Liver (tissue), 9 donors: ENCODE results near the gene COL5A1. TPM values are rescaled to one million over a fixed set of nuclear protein-coding genes. Genes with fewer than 3 reads are reported as not detected.

Experiments used
- DNase-seq: peaks from one replicate; pipeline ENCODE4 v3.0.0-alpha.2; 2017; ENCODE audit warnings: low spot score
- H3K27ac ChIP-seq, 2 donors: one replicate each; pipeline ENCODE4 v1.7.0; 2013; ENCODE audit warnings: inconsistent platforms in 2 of 2, low read length in 2 of 2, control low read depth in 1 of 2, low read depth in 1 of 2, mild to moderate bottlenecking in 1 of 2
- H3K27me3 ChIP-seq, 4 donors: one replicate each; pipeline versions ENCODE4 v1.6.1 to v1.7.0; 2013; ENCODE audit warnings: low read length in 3 of 4, inconsistent platforms in 1 of 4, mild to moderate bottlenecking in 1 of 4, moderate library complexity in 1 of 4; ENCODE audit not compliant: control insufficient read depth in 4 of 4, insufficient read depth in 4 of 4
- H3K36me3 ChIP-seq, 4 donors: one replicate each; pipeline versions ENCODE4 v1.6.1 to v1.7.0; 2013; ENCODE audit warnings: low read length in 3 of 4, mild to moderate bottlenecking in 3 of 4, low read depth in 1 of 4, moderate library complexity in 1 of 4; ENCODE audit not compliant: control insufficient read depth in 4 of 4, insufficient read depth in 3 of 4
- H3K4me1 ChIP-seq, 4 donors: one replicate each; pipeline versions ENCODE4 v1.6.1 to v1.7.0; 2013; ENCODE audit warnings: low read length in 3 of 4, mild to moderate bottlenecking in 3 of 4, moderate library complexity in 1 of 4; ENCODE audit not compliant: control insufficient read depth in 4 of 4, insufficient read depth in 4 of 4
- H3K4me3 ChIP-seq, 3 donors: one replicate each; pipeline versions ENCODE4 v1.6.1 to v1.7.0; 2013; ENCODE audit warnings: low read length in 3 of 3, control low read depth in 1 of 3, low read depth in 1 of 3, mild to moderate bottlenecking in 1 of 3
- H3K9ac ChIP-seq, 2 donors: one replicate each; pipeline ENCODE4 v1.7.0; 2013; ENCODE audit warnings: low read length in 2 of 2, mild to moderate bottlenecking in 2 of 2, moderate library complexity in 2 of 2, control low read depth in 1 of 2, low read depth in 1 of 2
- H3K9me3 ChIP-seq, 4 donors: one replicate each; pipeline versions ENCODE4 v1.6.1 to v1.7.0; 2013; ENCODE audit warnings: low read length in 3 of 4; ENCODE audit not compliant: control insufficient read depth in 4 of 4
- EGR1 ChIP-seq, 2 donors: IDR thresholded peaks; 2 replicates each; pipeline ENCODE4 v1.6.1; 2016 to 2018; ENCODE audit warnings: antibody characterized with exemption in 2 of 2, low read depth in 2 of 2
- FOXA1 ChIP-seq: IDR thresholded peaks from 2 replicates; pipeline ENCODE4 v1.6.1; 2016; ENCODE audit warnings: antibody characterized with exemption
- FOXA2 ChIP-seq: IDR thresholded peaks from 2 replicates; pipeline ENCODE4 v1.6.1; 2016; ENCODE audit warnings: antibody characterized with exemption
- GABPA ChIP-seq, 2 donors: IDR thresholded peaks in 1 of 2; conservative IDR thresholded peaks in 1 of 2; 2 replicates each; pipeline ENCODE4 v1.6.1; 2016; ENCODE audit warnings: antibody characterized with exemption in 2 of 2, mild to moderate bottlenecking in 1 of 2, moderate library complexity in 1 of 2
- HNF4A ChIP-seq, 2 donors: conservative IDR thresholded peaks; 2 replicates each; pipeline ENCODE4 v1.6.1; 2016; ENCODE audit warnings: antibody characterized with exemption in 2 of 2, mild to moderate bottlenecking in 2 of 2
- HNF4G ChIP-seq: IDR thresholded peaks from 2 replicates; pipeline ENCODE4 v1.6.1; 2016; ENCODE audit warnings: antibody characterized with exemption
- JUND ChIP-seq, 2 donors: IDR thresholded peaks; 2 replicates each; pipeline ENCODE4 v1.6.1; 2016; ENCODE audit warnings: antibody characterized with exemption in 2 of 2
- NR2F2 ChIP-seq: IDR thresholded peaks from 2 replicates; pipeline ENCODE4 v1.6.1; 2016; ENCODE audit warnings: antibody characterized with exemption
- RAD21 ChIP-seq, 2 donors: IDR thresholded peaks; 2 replicates each; pipeline ENCODE4 v1.6.1; 2016; ENCODE audit warnings: antibody characterized with exemption in 2 of 2, mild to moderate bottlenecking in 2 of 2
- RXRA ChIP-seq, 2 donors: IDR thresholded peaks; 2 replicates each; pipeline ENCODE4 v1.6.1; 2017 to 2018; ENCODE audit warnings: antibody characterized with exemption in 2 of 2, mild to moderate bottlenecking in 1 of 2
- TAF1 ChIP-seq: conservative IDR thresholded peaks from 2 replicates; pipeline ENCODE4 v1.6.1; 2016; ENCODE audit warnings: antibody characterized with exemption, mild to moderate bottlenecking
- YY1 ChIP-seq: IDR thresholded peaks from 2 replicates; pipeline ENCODE4 v1.6.1; 2016; ENCODE audit warnings: antibody characterized with exemption, mild to moderate bottlenecking
- WGBS: extraction: QIAGEN DNeasy Blood & Tissue Kit; methylation state at CpG from one replicate; pipeline ENCODE4 v1.1.7; 2013; 5-methylcytosine and 5-hydroxymethylcytosine counted together
- polyA plus RNA-seq, 2 donors: library from polyadenylated mRNA; stranded (reverse) in 1 of 2; unstranded in 1 of 2; fragments of 200-250 nt in 1 of 2; fragments of >200 nt in 1 of 2; fragmentation: Nextera tagmentation in 1 of 2; extraction: Ambion mirVana in 1 of 2; gene quantifications; one replicate each; pipeline versions ENCODE4 v1.2.1 to v1.2.3, GENCODE V29; 2013 to 2015
- total RNA-seq, 2 donors: library from RNA; depleted of rRNA; stranded (reverse); fragments of >200 nt; gene quantifications; one replicate each; pipeline ENCODE4 v1.2.3, GENCODE V29; 2014
- TF ChIP-seq, protein P1 (sequence below): IDR thresholded peaks from 2 replicates; pipeline ENCODE4 v1.6.1; 2016; ENCODE audit warnings: antibody characterized with exemption
- TF ChIP-seq, protein P2 (sequence below): IDR thresholded peaks from 2 replicates; pipeline ENCODE4 v1.6.1; 2016; ENCODE audit warnings: antibody characterized with exemption
- TF ChIP-seq, protein P3 (sequence below): fragments of 150-350 bp; IDR thresholded peaks from 2 replicates; pipeline ENCODE4 v1.5.1; 2017; ENCODE audit warnings: improper control_type of control experiment, low read depth, low read length; ENCODE audit not compliant: missing input control
- TF ChIP-seq, protein P4 (sequence below): IDR thresholded peaks from 2 replicates; pipeline ENCODE4 v1.6.1; 2016; ENCODE audit warnings: antibody characterized with exemption
- donor health status: healthy.
- donor health status: healthy.
- donor health status: healthy.
- donor health status: healthy.
- donor health status: healthy.

The COL5A1 gene
- total and polyA plus RNA-seq, 4 donors: 0.67 to 15.6 (median 11.2) TPM

DNA sequence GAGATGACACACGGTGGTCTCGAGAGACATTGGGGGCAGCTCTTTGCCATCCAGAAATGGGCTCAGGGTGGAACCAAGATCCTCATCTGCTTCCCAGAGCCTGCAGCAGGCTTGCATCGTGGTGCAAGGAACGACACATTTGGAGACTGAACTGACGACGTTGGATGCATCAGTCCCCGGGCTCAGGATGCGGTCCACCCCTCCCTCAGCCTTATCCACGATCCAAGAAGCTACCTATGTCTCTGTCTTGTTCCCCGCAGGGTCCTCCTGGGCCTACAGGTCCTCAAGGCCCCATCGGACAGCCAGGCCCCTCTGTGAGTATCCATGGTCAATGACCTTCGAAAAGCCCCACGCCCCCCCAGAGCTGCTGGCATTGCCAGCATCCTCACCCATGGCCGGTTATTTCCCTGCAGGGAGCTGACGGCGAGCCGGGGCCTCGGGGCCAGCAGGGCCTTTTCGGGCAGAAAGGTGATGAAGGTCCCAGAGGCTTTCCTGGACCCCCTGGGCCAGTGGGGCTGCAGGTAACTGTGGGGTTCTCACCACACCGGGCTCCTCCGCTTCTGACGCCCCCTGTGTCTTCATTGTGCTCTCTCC is 169.6 kb downstream of the COL5A1 start:
- TF ChIP-seq FOXA2 (no peak), EGR1 (IDR thresholded peaks at IDR 0.05; ENCODE audit: low read depth in 2 of 2) (no peak), RXRA (IDR thresholded peaks at IDR 0.05) (no peak), JUND (IDR thresholded peaks at IDR 0.05) (no peak), GABPA (IDR thresholded peaks at IDR 0.05 in 1 of 2, conservative IDR thresholded peaks at IDR 0.05 in 1 of 2) (no peak), FOXA1 (no peak), NR2F2 (no peak), RAD21 (IDR thresholded peaks at IDR 0.05) (no peak), TAF1 (no peak), YY1 (no peak)
- TF ChIP-seq, protein P1, sequence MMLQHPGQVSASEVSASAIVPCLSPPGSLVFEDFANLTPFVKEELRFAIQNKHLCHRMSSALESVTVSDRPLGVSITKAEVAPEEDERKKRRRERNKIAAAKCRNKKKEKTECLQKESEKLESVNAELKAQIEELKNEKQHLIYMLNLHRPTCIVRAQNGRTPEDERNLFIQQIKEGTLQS: no peak
- TF ChIP-seq, protein P2, sequence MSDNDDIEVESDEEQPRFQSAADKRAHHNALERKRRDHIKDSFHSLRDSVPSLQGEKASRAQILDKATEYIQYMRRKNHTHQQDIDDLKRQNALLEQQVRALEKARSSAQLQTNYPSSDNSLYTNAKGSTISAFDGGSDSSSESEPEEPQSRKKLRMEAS: no peak
- TF ChIP-seq, protein P3, sequence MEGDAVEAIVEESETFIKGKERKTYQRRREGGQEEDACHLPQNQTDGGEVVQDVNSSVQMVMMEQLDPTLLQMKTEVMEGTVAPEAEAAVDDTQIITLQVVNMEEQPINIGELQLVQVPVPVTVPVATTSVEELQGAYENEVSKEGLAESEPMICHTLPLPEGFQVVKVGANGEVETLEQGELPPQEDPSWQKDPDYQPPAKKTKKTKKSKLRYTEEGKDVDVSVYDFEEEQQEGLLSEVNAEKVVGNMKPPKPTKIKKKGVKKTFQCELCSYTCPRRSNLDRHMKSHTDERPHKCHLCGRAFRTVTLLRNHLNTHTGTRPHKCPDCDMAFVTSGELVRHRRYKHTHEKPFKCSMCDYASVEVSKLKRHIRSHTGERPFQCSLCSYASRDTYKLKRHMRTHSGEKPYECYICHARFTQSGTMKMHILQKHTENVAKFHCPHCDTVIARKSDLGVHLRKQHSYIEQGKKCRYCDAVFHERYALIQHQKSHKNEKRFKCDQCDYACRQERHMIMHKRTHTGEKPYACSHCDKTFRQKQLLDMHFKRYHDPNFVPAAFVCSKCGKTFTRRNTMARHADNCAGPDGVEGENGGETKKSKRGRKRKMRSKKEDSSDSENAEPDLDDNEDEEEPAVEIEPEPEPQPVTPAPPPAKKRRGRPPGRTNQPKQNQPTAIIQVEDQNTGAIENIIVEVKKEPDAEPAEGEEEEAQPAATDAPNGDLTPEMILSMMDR: no peak
- no peak for DNase-seq
- Histone ChIP-seq H3K9me3 (no peaks in the 10 kb centered on the region), H3K27me3 (no peaks in the 10 kb centered on the region), H3K9ac (no peak overlapping the region), H3K4me1 (no peaks in the 10 kb centered on the region), H3K27ac (no peak overlapping the region), H3K36me3 (no peaks in the 10 kb centered on the region), H3K4me3 (no peak overlapping the region)
- WGBS: 80% methylated on average over 22 of the region's 22 CpGs

DNA sequence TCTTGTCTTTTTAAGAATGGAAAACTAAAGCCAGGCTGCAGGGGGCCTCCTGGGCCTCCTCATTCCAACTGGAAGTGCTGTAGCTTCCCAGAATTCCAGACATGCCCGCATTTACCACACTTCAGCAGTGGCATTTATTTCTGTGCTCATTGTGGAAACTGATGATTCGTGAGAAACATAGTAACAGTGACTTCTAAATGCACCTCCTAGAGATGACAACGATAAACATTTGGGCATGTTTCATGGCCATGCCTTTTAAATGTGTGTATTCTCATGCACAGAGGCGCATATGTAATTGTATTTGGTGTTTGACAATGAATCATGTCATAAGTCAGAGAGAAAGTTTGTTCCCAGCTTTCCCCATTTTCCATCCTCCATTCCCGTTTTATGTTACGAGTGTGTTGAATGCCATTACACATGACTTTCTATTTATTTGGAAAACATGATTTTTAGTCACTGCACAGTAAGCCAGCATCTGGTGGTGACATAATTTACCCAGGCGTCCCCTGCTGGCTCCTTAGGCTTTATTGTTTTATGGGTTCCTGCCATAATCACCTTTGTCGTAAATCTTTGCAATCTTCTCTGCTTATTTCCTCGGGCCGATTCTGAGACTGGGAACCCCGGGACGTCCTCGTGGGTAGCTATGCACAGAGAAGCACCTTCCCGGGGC is 170.2 kb downstream of the COL5A1 start:
- Histone ChIP-seq H3K27me3 (no peaks in the 10 kb centered on the region), H3K4me1 (no peaks in the 10 kb centered on the region), H3K36me3 (no peaks in the 10 kb centered on the region), H3K9ac (no peak overlapping the region), H3K27ac (no peak overlapping the region), H3K9me3 (no peaks in the 10 kb centered on the region), H3K4me3 (no peak overlapping the region)
- 71% methylated on average over 14 of the region's 14 CpGs for WGBS
- DNase-seq: no peak
- TF ChIP-seq, protein P4, sequence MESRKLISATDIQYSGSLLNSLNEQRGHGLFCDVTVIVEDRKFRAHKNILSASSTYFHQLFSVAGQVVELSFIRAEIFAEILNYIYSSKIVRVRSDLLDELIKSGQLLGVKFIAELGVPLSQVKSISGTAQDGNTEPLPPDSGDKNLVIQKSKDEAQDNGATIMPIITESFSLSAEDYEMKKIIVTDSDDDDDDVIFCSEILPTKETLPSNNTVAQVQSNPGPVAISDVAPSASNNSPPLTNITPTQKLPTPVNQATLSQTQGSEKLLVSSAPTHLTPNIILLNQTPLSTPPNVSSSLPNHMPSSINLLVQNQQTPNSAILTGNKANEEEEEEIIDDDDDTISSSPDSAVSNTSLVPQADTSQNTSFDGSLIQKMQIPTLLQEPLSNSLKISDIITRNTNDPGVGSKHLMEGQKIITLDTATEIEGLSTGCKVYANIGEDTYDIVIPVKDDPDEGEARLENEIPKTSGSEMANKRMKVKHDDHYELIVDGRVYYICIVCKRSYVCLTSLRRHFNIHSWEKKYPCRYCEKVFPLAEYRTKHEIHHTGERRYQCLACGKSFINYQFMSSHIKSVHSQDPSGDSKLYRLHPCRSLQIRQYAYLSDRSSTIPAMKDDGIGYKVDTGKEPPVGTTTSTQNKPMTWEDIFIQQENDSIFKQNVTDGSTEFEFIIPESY: no peak
- no peak for TF ChIP-seq NR2F2

DNA sequence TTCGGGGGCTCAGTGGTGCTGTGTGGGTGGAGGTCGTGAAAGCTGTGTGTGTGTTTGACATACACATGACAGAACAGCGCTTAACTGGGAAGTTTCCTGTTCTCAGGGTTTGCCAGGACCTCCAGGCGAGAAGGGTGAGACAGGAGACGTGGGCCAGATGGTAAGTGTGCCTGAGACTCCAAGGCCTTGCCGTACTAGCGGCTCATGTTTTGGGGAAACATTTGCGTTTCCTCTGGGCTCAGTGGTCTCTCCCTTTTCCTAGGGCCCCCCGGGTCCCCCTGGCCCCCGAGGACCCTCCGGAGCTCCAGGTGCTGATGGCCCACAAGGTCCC is 170.7 kb downstream of the COL5A1 start:
- Histone ChIP-seq H3K27me3 (no peaks in the 10 kb centered on the region), H3K9me3 (no peaks in the 10 kb centered on the region), H3K9ac (no peak overlapping the region), H3K36me3 (no peaks in the 10 kb centered on the region), H3K4me3 (no peak overlapping the region), H3K4me1 (no peaks in the 10 kb centered on the region), H3K27ac (no peak overlapping the region)
- 74% methylated on average over 11 of the region's 11 CpGs for WGBS
- no peak for TF ChIP-seq HNF4G
- no peak for TF ChIP-seq FOXA2
- TF ChIP-seq HNF4A (conservative IDR thresholded peaks at IDR 0.05): no peak
- TF ChIP-seq, protein P2: no peak
- no peak for DNase-seq
